ENCODE measurements around the gene ZNF597.

- TF ChIP-seq CTCF (conservative IDR thresholded peaks at IDR 0.05) (no peak), ZFX (IDR thresholded peaks at IDR 0.05) (no peak)
These were observed 45.5 kb upstream of the ZNF597 start for GRCh38 chr16:3488801-3489200.
